Esophagus muscularis mucosa (tissue), 4 donors: ENCODE results near the gene FGF22. TPM values are rescaled to one million over a fixed set of nuclear protein-coding genes. Genes with fewer than 3 reads are reported as not detected.

Experiments
- DNase-seq: peaks from one replicate; pipeline ENCODE4 v3.0.0-alpha.2; 2017; ENCODE audit errors: extremely low spot score
- H3K27ac ChIP-seq, 4 donors: fragments of 200-600 bp; sonication (generic); replicated peaks in 1 of 4; 1 replicate in 3 of 4; 2 replicates in 1 of 4; pipeline ENCODE4 v1.5.1; 2016 to 2019; ENCODE audit warnings: mild to moderate bottlenecking in 1 of 4
- H3K27me3 ChIP-seq, 4 donors: fragments of 200-600 bp; sonication (generic); one replicate each; pipeline versions ENCODE4 v1.5.1 to v1.6.0; 2016 to 2019
- H3K36me3 ChIP-seq, 4 donors: fragments of 200-600 bp; sonication (generic); one replicate each; pipeline ENCODE4 v1.5.1; 2016 to 2019
- H3K4me1 ChIP-seq, 4 donors: fragments of 200-600 bp; sonication (generic); one replicate each; pipeline ENCODE4 v1.5.1; 2016 to 2019
- H3K4me3 ChIP-seq, 4 donors: fragments of 200-600 bp; sonication (generic); 1 replicate in 2 of 4; 2 replicates in 2 of 4; pipeline ENCODE4 v1.5.1; 2016 to 2019; ENCODE audit warnings: mild to moderate bottlenecking in 4 of 4, moderate library complexity in 1 of 4
- H3K9me3 ChIP-seq, 4 donors: fragments of 200-600 bp; sonication (generic); 1 replicate in 3 of 4; 2 replicates in 1 of 4; pipeline ENCODE4 v1.5.1; 2016 to 2019
- EP300 ChIP-seq: sonication (generic); formaldehyde crosslinking; IDR thresholded peaks from one replicate; pipeline ENCODE4 v1.6.1; 2017; ENCODE audit warnings: antibody characterized with exemption
- POLR2A ChIP-seq: fragments of 450-650 bp; IDR thresholded peaks from one replicate; pipeline ENCODE4 v1.6.1; 2017; ENCODE audit warnings: antibody characterized with exemption, moderate library complexity, mild to moderate bottlenecking, low read depth
- POLR2AphosphoS5 ChIP-seq, 2 donors: sonication (generic); formaldehyde crosslinking; IDR thresholded peaks; one replicate each; pipeline ENCODE4 v1.6.1; 2017; ENCODE audit warnings: antibody characterized with exemption in 2 of 2
- WGBS: methylation state at CpG from one replicate; pipeline ENCODE4 v1.1.5; 2018; 5-methylcytosine and 5-hydroxymethylcytosine counted together
- intact Hi-C: fragments of 100-400 bp; cut with DNase I; formaldehyde crosslinking; loops from one replicate; pipeline ENCODE4 v1.15.1; 2023
- total RNA-seq, 4 donors: library from RNA; depleted of rRNA; stranded (reverse); fragments of >200 nt; gene quantifications; one replicate each; pipeline versions ENCODE4 v1.1.0 to v1.2.1, GENCODE V29; 2016
- TF ChIP-seq, protein P1 (sequence below), 3 experiments: fragments of 200-600 bp in 2 of 3; fragments of 450-650 bp in 1 of 3; sonication (generic) in 2 of 3; IDR thresholded peaks; one replicate each; pipeline ENCODE4 v1.5.1; 2017 to 2019; ENCODE audit warnings: antibody characterized with exemption in 3 of 3, mild to moderate bottlenecking in 2 of 3, moderate library complexity in 1 of 3

The FGF22 gene
- total RNA-seq, 4 donors from 2014 or later: 0.50 to 2.1 (median 1.4) TPM

DNA sequence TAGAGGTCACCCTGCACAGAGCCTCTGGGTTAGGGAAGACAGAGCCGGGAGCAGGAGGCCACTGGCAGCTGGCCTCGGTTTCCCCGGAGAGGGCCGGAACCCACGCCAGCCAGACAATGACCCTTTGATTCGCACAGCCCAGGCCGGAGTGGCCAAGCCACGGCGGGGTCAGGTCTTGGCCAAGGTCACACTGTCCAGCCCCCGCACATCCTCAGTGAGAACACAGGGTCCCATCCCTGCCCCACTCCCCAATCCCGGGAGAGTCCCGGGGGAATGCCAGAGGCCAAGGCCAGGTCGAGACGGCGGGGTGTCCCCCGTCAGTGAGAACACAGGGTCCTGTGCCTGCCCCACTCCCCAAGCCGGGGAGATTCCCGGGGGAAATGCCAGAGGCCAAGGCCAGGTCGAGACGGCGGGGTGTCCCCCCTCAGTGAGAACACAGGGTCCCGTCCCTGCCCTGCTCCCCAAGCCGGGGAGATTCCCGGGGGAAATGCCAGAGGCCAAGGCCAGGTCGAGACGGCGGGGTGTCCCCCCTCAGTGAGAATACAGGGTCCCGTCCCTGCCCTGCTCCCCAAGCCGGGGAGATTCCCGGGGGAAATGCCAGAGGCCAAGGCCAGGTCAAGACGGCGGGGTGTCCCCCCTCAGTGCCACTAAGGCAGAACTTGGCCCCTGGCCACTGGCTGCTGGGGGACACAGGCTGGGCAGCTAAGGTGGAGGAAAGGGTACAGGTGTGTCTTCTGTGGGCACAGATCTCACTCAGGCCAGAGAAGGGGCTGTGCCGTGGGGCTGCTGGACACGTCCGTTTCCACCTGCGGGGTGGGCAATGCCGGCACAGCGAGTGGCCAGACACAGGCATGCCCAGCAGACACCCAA lies 34.8 kb downstream of the FGF22 start:
- no peaks in the 10 kb centered on the region for H3K9me3 ChIP-seq
- H3K27me3 ChIP-seq: peaks cover 0 to 26% (median 0%) of the 10 kb centered on the region in 4 donors
- peak overlapping the region; percentile 95 to 99 (median 96) for H3K27ac ChIP-seq
- TF ChIP-seq, protein P1, sequence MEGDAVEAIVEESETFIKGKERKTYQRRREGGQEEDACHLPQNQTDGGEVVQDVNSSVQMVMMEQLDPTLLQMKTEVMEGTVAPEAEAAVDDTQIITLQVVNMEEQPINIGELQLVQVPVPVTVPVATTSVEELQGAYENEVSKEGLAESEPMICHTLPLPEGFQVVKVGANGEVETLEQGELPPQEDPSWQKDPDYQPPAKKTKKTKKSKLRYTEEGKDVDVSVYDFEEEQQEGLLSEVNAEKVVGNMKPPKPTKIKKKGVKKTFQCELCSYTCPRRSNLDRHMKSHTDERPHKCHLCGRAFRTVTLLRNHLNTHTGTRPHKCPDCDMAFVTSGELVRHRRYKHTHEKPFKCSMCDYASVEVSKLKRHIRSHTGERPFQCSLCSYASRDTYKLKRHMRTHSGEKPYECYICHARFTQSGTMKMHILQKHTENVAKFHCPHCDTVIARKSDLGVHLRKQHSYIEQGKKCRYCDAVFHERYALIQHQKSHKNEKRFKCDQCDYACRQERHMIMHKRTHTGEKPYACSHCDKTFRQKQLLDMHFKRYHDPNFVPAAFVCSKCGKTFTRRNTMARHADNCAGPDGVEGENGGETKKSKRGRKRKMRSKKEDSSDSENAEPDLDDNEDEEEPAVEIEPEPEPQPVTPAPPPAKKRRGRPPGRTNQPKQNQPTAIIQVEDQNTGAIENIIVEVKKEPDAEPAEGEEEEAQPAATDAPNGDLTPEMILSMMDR (IDR thresholded peaks at IDR 0.05): no peak
- TF ChIP-seq EP300 (no peak), POLR2AphosphoS5 (IDR thresholded peaks at IDR 0.05) (no peak), POLR2A (no peak)
- WGBS: 71% methylated on average over 29 of the region's 38 CpGs
- H3K4me3 ChIP-seq: no peak overlapping the region
- H3K4me1 ChIP-seq: peaks cover 24 to 71% (median 69%) of the 10 kb centered on the region in 4 donors
- no peaks in the 10 kb centered on the region for H3K36me3 ChIP-seq
- DNase-seq: no peak
- intact Hi-C loops: no loop called here

DNA sequence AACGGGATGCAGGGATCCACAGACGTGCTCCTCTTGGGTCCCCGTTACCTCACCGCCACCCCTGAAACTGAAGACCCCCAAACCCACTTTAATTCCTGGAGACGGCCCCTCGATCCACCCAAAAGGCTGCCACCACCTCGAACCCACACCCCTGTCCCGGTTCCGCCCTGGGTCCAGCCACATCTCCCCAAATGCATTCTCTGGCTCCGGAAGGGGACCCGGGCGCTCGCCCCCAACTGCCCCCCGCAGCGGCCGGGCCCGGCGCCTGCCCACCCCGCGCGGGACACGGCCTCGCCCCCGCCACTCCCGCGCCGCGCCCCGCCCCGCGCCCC lies 36.3 kb downstream of the FGF22 start:
- peaks cover 26 to 81% (median 79%) of the 10 kb centered on the region in 4 donors for H3K4me1 ChIP-seq
- H3K4me3 ChIP-seq: peak overlapping the region; percentile 71 to 80 (median 74)
- DNase-seq: no peak
- H3K36me3 ChIP-seq: no peaks in the 10 kb centered on the region
- TF ChIP-seq POLR2A: no peak
- peak overlapping the region; percentile 95 to 99 (median 96) for H3K27ac ChIP-seq
- intact Hi-C loops: no loop called here
- H3K9me3 ChIP-seq: no peaks in the 10 kb centered on the region
- peaks cover 0 to 26% (median 0%) of the 10 kb centered on the region in 4 donors for H3K27me3 ChIP-seq
- 24% methylated on average over 8 of the region's 31 CpGs for WGBS

DNA sequence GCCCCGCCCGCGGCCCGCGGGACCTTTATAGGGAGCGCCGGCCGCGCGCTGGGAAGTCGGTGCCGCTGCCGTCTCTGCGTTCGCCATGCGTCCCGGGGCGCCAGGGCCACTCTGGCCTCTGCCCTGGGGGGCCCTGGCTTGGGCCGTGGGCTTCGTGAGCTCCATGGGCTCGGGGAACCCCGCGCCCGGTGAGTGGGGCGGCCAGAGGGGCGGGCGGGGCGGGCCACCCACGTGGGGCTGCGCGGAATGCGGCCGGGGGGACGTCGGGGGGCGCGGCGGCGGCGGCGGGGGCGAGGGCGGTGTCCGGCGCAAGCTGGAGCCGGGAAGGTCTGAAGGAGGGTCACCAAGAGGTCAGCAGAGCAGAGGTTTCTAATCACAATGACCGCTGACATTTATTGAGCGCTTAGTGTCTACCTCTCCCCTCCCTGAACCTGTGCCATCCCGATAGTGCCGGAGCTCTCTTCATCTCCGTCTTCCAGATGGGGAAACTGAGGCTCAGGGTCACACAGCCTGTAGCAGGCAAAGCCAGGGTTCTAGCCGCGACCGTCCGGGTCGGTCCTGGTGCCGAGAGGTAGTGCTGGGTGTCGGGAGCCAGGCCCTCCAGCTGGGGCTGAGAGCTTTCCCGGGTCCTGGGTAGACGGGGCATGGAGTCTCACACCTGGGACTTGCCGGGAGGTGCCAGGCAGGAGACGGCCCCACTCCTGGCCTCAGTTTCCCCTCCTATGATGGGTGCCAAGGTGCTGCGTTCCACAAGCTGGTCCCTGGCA lies 36.8 kb downstream of the FGF22 start, which contains the start of gene FSTL3:
FSTL3 (plus strand) TSS at position 54 of the 767 bp plus-strand sequence; CDS start at position 86, 32 bp downstream.
- Histone ChIP-seq H3K4me1 (peaks cover 26 to 86% (median 85%) of the 10 kb centered on the region in 4 donors), H3K9me3 (no peaks in the 10 kb centered on the region), H3K36me3 (peaks cover 0 to 4% (median 3%) of the 10 kb centered on the region in 4 donors), H3K27me3 (peaks cover 0 to 26% (median 0%) of the 10 kb centered on the region in 4 donors), H3K27ac (peak within 1 kb of the TSS; percentile 95 to 99 (median 96)), H3K4me3 (peak within 1 kb of the TSS; percentile 71 to 80 (median 74))
- intact Hi-C loops: no loop called here
- no peak for DNase-seq
- WGBS: 1% methylated on average over 17 of the region's 63 CpGs
- TF ChIP-seq POLR2AphosphoS5 (IDR thresholded peaks at IDR 0.05) (peak; percentile 67 to 94), POLR2A (no peak)

DNA sequence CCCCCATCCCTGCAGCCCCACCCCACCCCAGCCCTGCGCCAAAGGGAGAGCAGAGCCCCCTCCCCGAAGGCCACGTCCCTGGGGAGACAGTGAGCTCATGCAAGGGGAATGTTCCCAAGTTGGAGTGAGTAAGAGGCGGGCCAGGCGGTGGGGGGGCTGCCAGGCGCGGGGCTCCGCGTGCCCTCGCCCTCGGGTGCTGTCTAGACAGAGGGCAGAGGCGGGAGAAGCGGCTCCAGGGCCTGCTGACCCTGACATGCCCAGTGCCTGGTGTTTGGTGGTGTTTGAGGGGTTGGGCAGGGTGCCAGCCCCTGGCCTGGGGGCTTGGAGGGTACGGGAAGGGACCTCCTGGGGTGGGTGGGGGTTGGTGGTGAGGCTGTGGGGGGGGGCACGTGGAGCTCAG lies 37.5 kb downstream of the FGF22 start:
- peak overlapping the region; percentile 95 to 99 (median 96) for H3K27ac ChIP-seq
- peaks cover 0 to 8% (median 7%) of the 10 kb centered on the region in 4 donors for H3K36me3 ChIP-seq
- 13% methylated on average over 3 of the region's 15 CpGs for WGBS
- DNase-seq: no peak
- peaks cover 26 to 87% (median 85%) of the 10 kb centered on the region in 4 donors for H3K4me1 ChIP-seq
- peak overlapping the region; percentile 71 to 80 (median 74) for H3K4me3 ChIP-seq
- H3K27me3 ChIP-seq: peaks cover 0 to 26% (median 0%) of the 10 kb centered on the region in 4 donors
- intact Hi-C loops: no loop called here
- no peaks in the 10 kb centered on the region for H3K9me3 ChIP-seq
- TF ChIP-seq POLR2AphosphoS5 (IDR thresholded peaks at IDR 0.05): peak; percentile 87 to 88
- TF ChIP-seq, protein P1 (IDR thresholded peaks at IDR 0.05): no peak

DNA sequence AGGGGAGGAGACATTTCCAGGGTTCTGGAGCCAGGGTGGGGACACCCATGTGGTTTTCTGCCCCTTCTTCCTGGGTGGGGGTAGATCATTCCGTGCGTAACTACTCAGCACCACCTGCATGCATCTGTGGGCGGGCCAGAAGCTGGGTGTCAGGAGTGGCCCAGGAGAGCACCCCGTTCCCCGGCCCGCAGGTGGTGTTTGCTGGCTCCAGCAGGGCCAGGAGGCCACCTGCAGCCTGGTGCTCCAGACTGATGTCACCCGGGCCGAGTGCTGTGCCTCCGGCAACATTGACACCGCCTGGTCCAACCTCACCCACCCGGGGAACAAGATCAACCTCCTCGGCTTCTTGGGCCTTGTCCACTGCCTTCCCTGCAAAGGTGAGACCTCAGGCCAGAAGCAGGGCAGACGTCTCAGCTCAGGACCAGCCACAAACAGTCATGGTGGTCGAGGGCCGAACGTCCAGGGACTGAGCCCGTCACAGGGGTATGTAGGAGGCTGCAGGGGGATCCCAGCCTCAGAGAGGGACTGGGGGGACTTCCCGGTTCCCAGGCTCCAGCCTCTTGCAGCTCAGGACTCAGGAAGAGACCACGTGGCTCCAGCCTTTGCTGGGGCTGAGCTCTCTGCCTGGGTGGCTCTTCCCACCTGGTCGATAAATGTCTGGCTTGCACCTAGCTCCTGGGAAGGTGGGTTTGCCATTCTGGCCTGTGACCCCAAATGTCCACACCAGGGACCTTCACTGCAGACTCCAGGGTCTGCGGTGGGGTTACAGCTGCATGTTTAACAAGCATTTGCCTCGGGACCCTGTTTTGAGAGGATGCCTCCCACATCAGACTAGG lies 38.1 kb downstream of the FGF22 start:
- Histone ChIP-seq H3K27me3 (peaks cover 0 to 26% (median 0%) of the 10 kb centered on the region in 4 donors), H3K4me3 (peak overlapping the region; percentile 71 to 80 (median 74)), H3K9me3 (no peaks in the 10 kb centered on the region), H3K4me1 (peaks cover 26 to 81% (median 79%) of the 10 kb centered on the region in 4 donors), H3K27ac (peak overlapping the region; percentile 95 to 99 (median 96)), H3K36me3 (peaks cover 0 to 8% (median 7%) of the 10 kb centered on the region in 4 donors)
- no peak for DNase-seq
- intact Hi-C loops: no loop called here
- 62% methylated on average over 12 of the region's 22 CpGs for WGBS
- TF ChIP-seq POLR2AphosphoS5 (IDR thresholded peaks at IDR 0.05) (no peak), EP300 (no peak), POLR2A (no peak)
- TF ChIP-seq, protein P1 (IDR thresholded peaks at IDR 0.05): no peak
